Natural killer cell treated with Interleukin-12 subunit alpha and Interleukin-12 subunit beta and Interleukin-15 and Interleukin-18, amount 100 ng/mL, for 72 hours (primary cell): Measurements from ENCODE around the gene SSU72. TPM values are rescaled to one million over a fixed set of nuclear protein-coding genes. Genes with fewer than 3 reads are reported as not detected.
"Not testable (repeated sequence)": the region's sequence is repeated elsewhere in the genome, so short reads cannot be mapped to it uniquely, and the experiment has no call there.

Source experiments
- ATAC-seq, 2 donors: fragments of 150-1000 bp; cut with Tn5 transposase in 1 of 2; sonication (Bioruptor Pico), chemical (Tn5 transposase) in 1 of 2; 2 replicates each; pipeline ENCODE4 v1.10.0; 2021
- DNase-seq: peaks from one replicate; pipeline ENCODE4 v3.0.0; 2022; ENCODE audit warnings: low spot score
- H3K27ac Mint-ChIP-seq, 2 donors: 1 replicate in 1 of 2; 2 replicates in 1 of 2; pipeline ENCODE4 v1.8.0; 2022; ENCODE audit warnings: mixed read lengths in 2 of 2, mild to moderate bottlenecking in 1 of 2, moderate library complexity in 1 of 2
- H3K27me3 Mint-ChIP-seq, 2 donors: 1 replicate in 1 of 2; 2 replicates in 1 of 2; pipeline ENCODE4 v1.8.0; 2022; ENCODE audit warnings: mixed read lengths in 2 of 2
- H3K36me3 Mint-ChIP-seq: one replicate; pipeline ENCODE4 v1.8.0; 2022; ENCODE audit warnings: mixed read lengths
- H3K4me1 Mint-ChIP-seq, 2 donors: 1 replicate in 1 of 2; 2 replicates in 1 of 2; pipeline ENCODE4 v1.8.0; 2022; ENCODE audit warnings: low read depth in 2 of 2, mixed read lengths in 2 of 2, mild to moderate bottlenecking in 1 of 2
- H3K4me3 Mint-ChIP-seq: one replicate; pipeline ENCODE4 v1.8.0; 2022; ENCODE audit warnings: mixed read lengths
- H3K9me3 Mint-ChIP-seq: 2 replicates; pipeline ENCODE4 v1.8.0; 2022; ENCODE audit warnings: mixed read lengths
- total RNA-seq, 2 donors: library from RNA; stranded (reverse); gene quantifications; one replicate each; pipeline ENCODE4 v1.2.3, GENCODE V29; 2022

The SSU72 gene
- total RNA-seq, 2 donors from 2014 or later = 97.6 to 146 TPM

DNA sequence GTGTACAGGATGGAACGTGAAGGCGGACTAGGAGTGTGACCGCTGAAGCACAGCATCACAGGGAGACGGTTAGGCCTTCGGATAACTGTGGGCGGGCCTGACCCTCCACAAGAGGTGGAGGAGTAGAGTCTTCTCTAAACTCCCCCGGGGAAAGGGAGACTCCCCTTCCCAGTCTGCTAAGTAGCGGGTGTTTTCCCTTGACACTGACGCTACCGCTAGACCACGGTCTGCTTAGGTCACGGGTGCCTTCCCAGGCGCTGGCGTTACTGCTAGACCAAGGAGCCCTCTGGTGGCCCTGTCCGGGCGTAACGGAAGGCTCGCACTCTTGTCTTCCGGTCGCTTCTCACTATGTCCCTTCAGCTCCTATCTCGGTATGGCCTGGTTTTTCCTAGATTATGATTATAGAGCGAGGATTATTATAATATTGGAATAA, 69.3 kb downstream of the SSU72 start:
- H3K9me3 Mint-ChIP-seq, DNase-seq, H3K27me3 Mint-ChIP-seq, H3K36me3 Mint-ChIP-seq: not testable (repeated sequence)
- peak; percentile 75 to 87 for ATAC-seq
- Mint-ChIP-seq H3K4me1 (peaks cover 15 to 18% of the 10 kb centered on the region in 2 donors), H3K27ac (peak overlapping the region; percentile 77 to 82), H3K4me3 (peak overlapping the region; percentile 82)

DNA sequence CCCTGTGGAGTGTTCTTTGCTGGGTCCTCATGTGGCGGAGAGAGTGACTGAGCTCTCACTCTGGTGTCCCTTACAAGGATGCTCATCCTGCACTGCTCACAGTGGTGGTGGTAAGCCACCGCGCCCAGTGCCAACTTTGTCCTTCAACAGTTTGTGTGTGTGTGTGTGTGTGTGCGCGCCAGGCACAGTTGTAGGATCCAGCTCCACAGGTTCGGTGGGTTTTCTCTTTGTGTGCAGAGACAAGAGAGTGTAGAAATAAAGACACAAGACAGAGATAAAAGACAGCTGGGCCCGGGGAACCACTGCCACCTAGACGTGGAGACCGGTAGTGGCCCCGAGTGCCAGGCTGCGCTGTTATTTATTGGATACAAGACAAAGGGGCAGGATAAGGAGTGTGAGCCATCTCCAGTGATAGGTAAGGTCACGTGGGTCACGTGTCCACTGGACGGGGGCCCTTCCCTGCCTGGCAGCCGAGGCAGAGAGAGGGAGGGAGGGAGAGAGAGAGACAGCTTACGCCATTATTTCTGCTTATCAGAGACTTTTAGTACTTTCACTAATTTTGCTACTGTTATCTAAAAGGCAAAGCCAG, 69.8 kb downstream of the SSU72 start:
- not testable (repeated sequence) for H3K9me3 Mint-ChIP-seq, H3K36me3 Mint-ChIP-seq, DNase-seq, H3K27me3 Mint-ChIP-seq
- Mint-ChIP-seq H3K4me3 (peak overlapping the region; percentile 82), H3K4me1 (peaks cover 15 to 18% of the 10 kb centered on the region in 2 donors), H3K27ac (peak overlapping the region; percentile 77 to 82)
- peak; percentile 53 to 72 for ATAC-seq

DNA sequence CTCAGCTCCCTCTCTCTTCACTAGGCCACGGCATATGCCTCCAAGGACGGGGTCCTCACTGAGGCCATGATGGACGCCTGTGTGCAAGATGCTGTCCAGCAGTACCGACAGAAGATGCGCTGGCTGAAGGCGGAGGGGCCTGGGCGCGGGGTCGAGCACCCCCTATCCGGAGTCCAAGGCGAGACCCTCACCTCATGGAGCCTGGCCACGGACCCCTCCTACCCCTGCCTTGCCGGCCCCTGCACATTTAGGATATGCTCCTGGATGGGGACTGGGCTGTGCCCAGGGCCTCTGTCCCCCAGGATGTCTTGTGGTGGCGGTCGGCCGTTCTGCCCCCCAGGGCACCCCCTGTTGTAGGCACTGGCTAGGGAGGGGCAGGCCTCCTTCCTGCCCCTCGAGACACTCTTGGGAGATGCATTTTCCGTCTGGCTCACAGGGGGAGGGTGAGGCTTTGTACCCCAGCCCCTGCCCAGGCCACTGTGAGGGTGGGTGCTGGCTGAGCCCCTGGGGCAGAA, 79.1 kb downstream of the SSU72 start:
- H3K27me3 Mint-ChIP-seq, H3K27ac Mint-ChIP-seq, H3K4me1 Mint-ChIP-seq, H3K4me3 Mint-ChIP-seq, H3K9me3 Mint-ChIP-seq, DNase-seq: not testable (repeated sequence)
- peak; percentile 21 to 46 for ATAC-seq
- H3K36me3 Mint-ChIP-seq = peaks cover 12% of the 10 kb centered on the region

DNA sequence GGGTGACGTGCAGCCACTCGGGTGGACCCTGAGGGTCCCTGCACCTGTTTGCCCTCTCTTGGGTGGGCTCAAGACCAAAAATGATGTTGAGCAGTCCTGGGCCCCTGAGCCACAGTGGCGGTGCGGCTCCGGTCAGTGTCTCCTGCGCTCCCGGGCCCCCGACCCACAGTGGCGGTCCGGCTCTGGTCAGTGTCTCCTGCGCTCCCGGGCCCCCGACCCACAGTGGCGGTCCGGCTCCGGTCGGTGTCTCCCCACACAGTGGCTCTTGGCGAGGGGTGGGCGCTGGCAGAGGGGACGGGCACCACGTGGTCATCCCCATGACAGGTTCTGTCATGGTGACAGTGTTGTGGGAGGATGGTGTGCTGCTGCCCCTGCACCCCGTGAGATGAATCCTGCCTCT, 80.4 kb downstream of the SSU72 start:
- H3K4me1 Mint-ChIP-seq, ATAC-seq, DNase-seq, H3K27me3 Mint-ChIP-seq, H3K9me3 Mint-ChIP-seq, H3K4me3 Mint-ChIP-seq, H3K27ac Mint-ChIP-seq: not testable (repeated sequence)
- peaks cover 12% of the 10 kb centered on the region for H3K36me3 Mint-ChIP-seq

Other genes with a start within 250 kb of the SSU72 start
- gene TAS1R3, start 243.6 kb downstream of the SSU72 start, total RNA-seq = under 1 TPM; 0.81 to 0.89 TPM
- 10 to 100 TPM; 29.4 to 66.5 TPM for gene DVL1, start 225.4 kb downstream of the SSU72 start, total RNA-seq
- not detected for gene MXRA8, start 216.3 kb downstream of the SSU72 start, total RNA-seq
- 100 to 1,000 TPM; 106 to 216 TPM for gene AURKAIP1, start 199.7 kb downstream of the SSU72 start, total RNA-seq
- gene CCNL2, start 175.5 kb downstream of the SSU72 start, total RNA-seq = 100 to 1,000 TPM; 124 to 196 TPM
- 100 to 1,000 TPM; 138 to 175 TPM for gene MRPL20, start 167.6 kb downstream of the SSU72 start, total RNA-seq
- gene ANKRD65, start 153.6 kb downstream of the SSU72 start, total RNA-seq = not detected
- gene VWA1, start 139.2 kb downstream of the SSU72 start, total RNA-seq = 1 to 10 TPM; 1.3 to 7.7 TPM
- 1 to 10 TPM in 1 of 2 donors, under 1 TPM in 1; 0.17 to 1.7 TPM for gene ATAD3C, start 125.2 kb downstream of the SSU72 start, total RNA-seq
- 100 to 1,000 TPM in 1 of 2 donors, 10 to 100 TPM in 1; 56.6 to 126 TPM for gene ATAD3B, start 103.1 kb downstream of the SSU72 start, total RNA-seq
- 100 to 1,000 TPM in 1 of 2 donors, 10 to 100 TPM in 1; 52.7 to 126 TPM for gene ATAD3A, start 62.7 kb downstream of the SSU72 start, total RNA-seq
- 1 to 10 TPM in 1 of 2 donors, not detected in 1; 1.6 TPM for gene TMEM240, start 34.2 kb downstream of the SSU72 start, total RNA-seq
- gene FNDC10, start 25.3 kb upstream of the SSU72 start, total RNA-seq = 1 to 10 TPM in 1 of 2 donors, under 1 TPM in 1; 0.81 to 2.4 TPM
- 10 to 100 TPM; 29.3 to 43.5 TPM for gene MIB2, start 40.6 kb upstream of the SSU72 start, total RNA-seq
- 1 to 10 TPM; 4.9 to 6.1 TPM for gene MMP23B, start 57.3 kb upstream of the SSU72 start, total RNA-seq
- gene CDK11B, start 84.1 kb upstream of the SSU72 start, total RNA-seq = 10 to 100 TPM; 37.2 to 51.7 TPM
- 10 to 100 TPM; 32.8 to 34.6 TPM for gene SLC35E2B, start 117.9 kb upstream of the SSU72 start, total RNA-seq
- 100 to 1,000 TPM in 1 of 2 donors, 10 to 100 TPM in 1; 75.9 to 129 TPM for gene CDK11A, start 149.5 kb upstream of the SSU72 start, total RNA-seq
- gene NADK, start 203.6 kb upstream of the SSU72 start, total RNA-seq = 100 to 1,000 TPM in 1 of 2 donors, 10 to 100 TPM in 1; 89.1 to 145 TPM